Measurements from ENCODE around the gene TBKBP1.

DNA sequence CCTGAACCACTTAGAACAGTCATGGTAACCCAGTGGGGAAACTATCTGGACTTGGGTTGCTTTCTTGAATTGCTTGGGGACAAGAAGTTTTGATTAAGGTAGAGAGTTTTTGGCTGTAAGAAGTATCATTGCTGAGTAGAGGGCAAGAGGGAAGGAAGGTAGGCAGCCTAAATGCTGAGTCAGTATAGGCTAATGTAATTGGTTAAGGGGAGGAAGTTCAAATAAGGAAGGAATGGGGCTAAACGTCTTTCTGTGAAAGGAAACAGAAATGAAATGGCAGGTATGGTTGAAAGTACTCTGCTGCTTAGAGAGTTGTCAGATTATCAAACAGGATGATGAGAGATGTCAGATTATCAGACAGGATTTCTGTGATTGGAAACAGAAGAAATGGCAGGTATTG is 23.9 kb upstream of the TBKBP1 start:
- TF ChIP-seq, protein P1, sequence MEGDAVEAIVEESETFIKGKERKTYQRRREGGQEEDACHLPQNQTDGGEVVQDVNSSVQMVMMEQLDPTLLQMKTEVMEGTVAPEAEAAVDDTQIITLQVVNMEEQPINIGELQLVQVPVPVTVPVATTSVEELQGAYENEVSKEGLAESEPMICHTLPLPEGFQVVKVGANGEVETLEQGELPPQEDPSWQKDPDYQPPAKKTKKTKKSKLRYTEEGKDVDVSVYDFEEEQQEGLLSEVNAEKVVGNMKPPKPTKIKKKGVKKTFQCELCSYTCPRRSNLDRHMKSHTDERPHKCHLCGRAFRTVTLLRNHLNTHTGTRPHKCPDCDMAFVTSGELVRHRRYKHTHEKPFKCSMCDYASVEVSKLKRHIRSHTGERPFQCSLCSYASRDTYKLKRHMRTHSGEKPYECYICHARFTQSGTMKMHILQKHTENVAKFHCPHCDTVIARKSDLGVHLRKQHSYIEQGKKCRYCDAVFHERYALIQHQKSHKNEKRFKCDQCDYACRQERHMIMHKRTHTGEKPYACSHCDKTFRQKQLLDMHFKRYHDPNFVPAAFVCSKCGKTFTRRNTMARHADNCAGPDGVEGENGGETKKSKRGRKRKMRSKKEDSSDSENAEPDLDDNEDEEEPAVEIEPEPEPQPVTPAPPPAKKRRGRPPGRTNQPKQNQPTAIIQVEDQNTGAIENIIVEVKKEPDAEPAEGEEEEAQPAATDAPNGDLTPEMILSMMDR (IDR thresholded peaks at IDR 0.05): no peak
- no peak for TF ChIP-seq POLR2AphosphoS5 (IDR thresholded peaks at IDR 0.05)

All from transverse colon (tissue), 4 donors.